PC-9 (cell line): ENCODE measurements around the gene NCOA3. TPM values are rescaled to one million over a fixed set of nuclear protein-coding genes. Genes with fewer than 3 reads are reported as not detected.
"Not testable (repeated sequence)": the region's sequence is repeated elsewhere in the genome, so short reads cannot be mapped to it uniquely, and the experiment has no call there.

Experiments
- BruUV-seq: library from RNA; stranded (reverse); fragments of 400-500 nt; replicated peaks from 2 replicates; lab custom pipeline; 2021; lab: Mats Ljungman, UMichigan
- CTCF ChIA-PET: fragments of 300-600 bp; sonication (Branson Sonifier 250); formaldehyde crosslinking; loops from one replicate; lab custom pipeline; 2022; ENCODE audit warnings: antibody characterized with exemption; lab: Charles Lee
- POLR2A ChIA-PET: fragments of 300-600 bp; sonication (Branson Sonifier 250); formaldehyde crosslinking; loops from one replicate; lab custom pipeline; 2022; ENCODE audit warnings: antibody characterized with exemption; ENCODE audit not compliant: unreplicated experiment; lab: Charles Lee
- DNase-seq, 2 experiments: peaks; one replicate each; pipeline versions ENCODE4 v3.0.0 to v3.0.0-alpha.2; 2015 to 2022; ENCODE audit warnings: mixed read lengths in 1 of 2
- H2AFZ ChIP-seq: fragments of 200-600 bp; sonication (generic); 2 replicates; pipeline ENCODE4 v1.8.1; 2017; ENCODE audit warnings: antibody characterized with exemption
- H3F3A ChIP-seq: fragments of 200-600 bp; sonication (generic); 2 replicates; pipeline ENCODE4 v1.8.1; 2017; ENCODE audit warnings: antibody characterized with exemption, mild to moderate bottlenecking, low read depth; ENCODE audit not compliant: insufficient read depth
- H3K27ac ChIP-seq: fragments of 200-600 bp; sonication (generic); 2 replicates; pipeline ENCODE4 v1.6.1; 2016; ENCODE audit warnings: mixed run types
- H3K27me3 ChIP-seq: fragments of 200-600 bp; sonication (generic); 2 replicates; pipeline ENCODE4 v1.6.1; 2016; ENCODE audit warnings: low read depth, mixed run types; ENCODE audit not compliant: insufficient read depth
- H3K36me3 ChIP-seq: fragments of 200-600 bp; sonication (generic); 2 replicates; pipeline ENCODE4 v1.6.1; 2016; ENCODE audit warnings: low read depth, mixed run types
- H3K4me1 ChIP-seq: fragments of 200-600 bp; sonication (generic); replicated peaks from 2 replicates; pipeline ENCODE4 v1.6.1; 2016; ENCODE audit warnings: mixed run types; ENCODE audit not compliant: insufficient read depth
- H3K4me2 ChIP-seq: fragments of 200-600 bp; sonication (generic); 2 replicates; pipeline ENCODE4 v1.6.1; 2017; ENCODE audit warnings: mixed run types
- H3K4me3 ChIP-seq: fragments of 200-600 bp; sonication (generic); 2 replicates; pipeline ENCODE4 v1.6.1; 2016; ENCODE audit warnings: mixed run types
- H3K79me2 ChIP-seq: fragments of 200-600 bp; sonication (generic); 2 replicates; pipeline ENCODE4 v1.6.1; 2017; ENCODE audit warnings: low read depth, mixed run types
- H3K9me2 ChIP-seq: fragments of 200-600 bp; sonication (generic); 2 replicates; pipeline ENCODE4 v1.8.1; 2017; ENCODE audit warnings: mild to moderate bottlenecking; ENCODE audit not compliant: insufficient read depth
- H3K9me3 ChIP-seq: fragments of 200-600 bp; sonication (generic); 2 replicates; pipeline ENCODE4 v1.8.1; 2016; ENCODE audit warnings: low read depth; ENCODE audit not compliant: insufficient read depth
- H4K20me1 ChIP-seq: fragments of 200-600 bp; sonication (generic); 2 replicates; pipeline ENCODE4 v1.8.1; 2017; ENCODE audit not compliant: insufficient read depth
- CTCF ChIP-seq: fragments of 200-600 bp; sonication (generic); conservative IDR thresholded peaks from 2 replicates; pipeline ENCODE4 v1.6.1; 2017; ENCODE audit warnings: mixed run types, antibody characterized with exemption, mild to moderate bottlenecking, moderate library complexity
- EZH2 ChIP-seq: fragments of 200-600 bp; sonication (generic); IDR thresholded peaks from 2 replicates; pipeline ENCODE4 v1.8.0; 2017; ENCODE audit warnings: antibody characterized with exemption, low read depth
- intact Hi-C: fragments of 100-400 bp; cut with micrococcal nuclease; formaldehyde crosslinking; loops from one replicate; pipeline ENCODE4 v1.10.0; 2022; ENCODE audit not compliant: unreplicated experiment
- total RNA-seq: library from RNA; stranded (reverse); gene quantifications from 2 replicates; pipeline ENCODE4 v1.2.3, GENCODE V29; 2021

The NCOA3 gene
- total RNA-seq, 1 experiment from 2014 or later, result 78.0 TPM

- POLR2A ChIA-PET, result interaction anchor here (0.6 kb wide), 1 partner anchor 19 kb away, joined by 5 read pairs; no protein-coding TSS in a partner anchor
- no TSS peak for BruUV-seq
- no peak overlapping the region for H3K4me2 ChIP-seq
Measured at GRCh38 chr20:47591231-47591630, 89.5 kb downstream of the NCOA3 start.

GRCh38 chr20:47594157-47594556 lies 92.5 kb downstream of the NCOA3 start:
- DNase-seq, result no peak
- TF ChIP-seq EZH2 (no peak), CTCF (no peak)
- Histone ChIP-seq H3K36me3 (peaks cover 26% of the 10 kb centered on the region), H3K4me3 (no peak overlapping the region), H3K4me1 (peaks cover 15% of the 10 kb centered on the region), H3K27ac (no peak overlapping the region), H2AFZ (no peak overlapping the region), H3K79me2 (peaks cover 84% of the 10 kb centered on the region), H3K9me3 (no peaks in the 10 kb centered on the region), H4K20me1 (peaks cover 25% of the 10 kb centered on the region), H3K27me3 (no peaks in the 10 kb centered on the region), H3F3A (peaks cover 63% of the 10 kb centered on the region), H3K4me2 (no peak overlapping the region), H3K9me2 (no peaks in the 10 kb centered on the region)
- BruUV-seq, result no TSS peak
- ChIA-PET POLR2A (no interaction called here), CTCF (no interaction called here)
- intact Hi-C loops, result no loop called here

More at GRCh38 chr20:47591231-47591630, 89.5 kb downstream of the NCOA3 start:
- Histone ChIP-seq H3K27ac (peak overlapping the region; percentile 12; the same call in 1 of the 2 replicates), H4K20me1 (peaks cover 28% of the 10 kb centered on the region), H2AFZ (no peak overlapping the region), H3F3A (peaks cover 63% of the 10 kb centered on the region), H3K4me1 (0 out of 2 replicates have a peak, but pooled peaks cover 5% of the 10 kb centered on the region), H3K36me3 (peaks cover 45% of the 10 kb centered on the region), H3K9me2 (no peaks in the 10 kb centered on the region), H3K79me2 (peaks cover 83% of the 10 kb centered on the region), H3K9me3 (no peaks in the 10 kb centered on the region), H3K4me3 (no peak overlapping the region), H3K27me3 (no peaks in the 10 kb centered on the region)
- DNase-seq, result no peak
- CTCF ChIA-PET, result no interaction called here
- intact Hi-C loops, result no loop called here
- TF ChIP-seq CTCF (no peak), EZH2 (no peak)

- not testable (repeated sequence) for H3K27me3 ChIP-seq
Measured at GRCh38 chr20:47595138-47595537, 93.5 kb downstream of the NCOA3 start.

More at GRCh38 chr20:47595138-47595537, 93.5 kb downstream of the NCOA3 start:
- Histone ChIP-seq H3K36me3 (peaks cover 27% of the 10 kb centered on the region), H4K20me1 (peaks cover 26% of the 10 kb centered on the region), H3F3A (peaks cover 69% of the 10 kb centered on the region), H3K79me2 (peaks cover 85% of the 10 kb centered on the region), H3K4me1 (peaks cover 22% of the 10 kb centered on the region)
- H3K4me3 ChIP-seq, BruUV-seq, H3K4me2 ChIP-seq, H3K9me3 ChIP-seq, H2AFZ ChIP-seq, CTCF ChIA-PET, intact Hi-C loops, H3K27ac ChIP-seq, H3K9me2 ChIP-seq, DNase-seq: not testable (repeated sequence)
- POLR2A ChIA-PET, result interaction anchor here (0.6 kb wide), 1 partner anchor 67 kb away, joined by 3 read pairs; no protein-coding TSS in a partner anchor
